Measurements from ENCODE around the gene SPNS2.

DNA sequence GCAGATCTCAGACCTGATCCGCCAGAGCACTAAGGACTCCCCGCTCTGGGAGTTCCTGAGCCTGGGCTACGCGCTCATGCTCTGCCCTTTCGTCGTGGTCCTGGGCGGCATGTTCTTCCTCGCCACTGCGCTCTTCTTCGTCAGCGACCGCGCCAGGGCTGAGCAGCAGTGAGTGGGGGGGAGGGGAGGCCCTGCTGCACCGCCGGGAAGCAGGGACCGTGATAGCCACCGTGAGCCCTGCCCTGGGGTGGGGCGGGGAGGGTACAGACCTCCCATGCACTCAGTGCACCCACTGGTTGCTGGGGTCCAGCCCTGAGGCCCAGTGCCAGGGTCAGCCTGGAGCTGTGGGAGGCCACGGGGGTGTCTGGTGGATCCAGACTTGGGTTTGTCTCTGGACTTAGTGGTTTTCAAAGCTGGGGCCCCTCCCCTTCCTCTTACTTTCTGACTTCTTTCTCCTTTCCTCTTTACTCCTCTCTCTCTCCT lies 37.6 kb downstream of the SPNS2 start:
- no peak for TF ChIP-seq CTCF (conservative IDR thresholded peaks at IDR 0.05; ENCODE audit: low read length)
- no peak for TF ChIP-seq EZH2phosphoT487 (IDR thresholded peaks at IDR 0.05; ENCODE audit: borderline replicate concordance)
